GM19025 (cell line): ENCODE results near the gene SPAG7.
A peak's percentile ranks its signal among the peaks of the same experiment; 100 is the strongest.

ENCODE experiments used
- ATAC-seq: cut with Tn5 transposase; IDR thresholded peaks from one replicate; pipeline ENCODE4 v1.9.1; 2021; ENCODE audit warnings: mild to moderate bottlenecking, low read depth, moderate library complexity; ENCODE audit not compliant: unreplicated experiment

The SPAG7 gene

DNA sequence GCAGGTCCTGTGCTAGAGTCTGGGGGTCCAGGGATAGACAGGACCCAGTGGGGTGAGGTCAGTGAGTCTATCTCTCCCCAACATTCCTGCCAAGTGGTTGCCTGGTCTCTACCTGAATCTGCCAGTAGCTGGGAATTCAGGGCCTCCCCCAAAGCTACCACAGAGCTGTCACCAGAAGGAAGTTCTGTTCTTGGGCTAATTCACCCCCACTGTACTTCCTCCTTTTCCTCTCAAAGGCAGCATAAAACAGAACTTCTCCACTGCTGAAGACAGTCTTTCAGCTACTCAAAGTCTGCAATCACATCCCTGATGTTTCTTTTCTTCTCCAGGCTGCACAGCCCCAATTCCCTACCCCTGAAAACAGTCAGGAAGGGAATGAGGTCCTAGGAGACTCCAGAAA lies 11.1 kb upstream of the SPAG7 start:
- ATAC-seq, result no peak

DNA sequence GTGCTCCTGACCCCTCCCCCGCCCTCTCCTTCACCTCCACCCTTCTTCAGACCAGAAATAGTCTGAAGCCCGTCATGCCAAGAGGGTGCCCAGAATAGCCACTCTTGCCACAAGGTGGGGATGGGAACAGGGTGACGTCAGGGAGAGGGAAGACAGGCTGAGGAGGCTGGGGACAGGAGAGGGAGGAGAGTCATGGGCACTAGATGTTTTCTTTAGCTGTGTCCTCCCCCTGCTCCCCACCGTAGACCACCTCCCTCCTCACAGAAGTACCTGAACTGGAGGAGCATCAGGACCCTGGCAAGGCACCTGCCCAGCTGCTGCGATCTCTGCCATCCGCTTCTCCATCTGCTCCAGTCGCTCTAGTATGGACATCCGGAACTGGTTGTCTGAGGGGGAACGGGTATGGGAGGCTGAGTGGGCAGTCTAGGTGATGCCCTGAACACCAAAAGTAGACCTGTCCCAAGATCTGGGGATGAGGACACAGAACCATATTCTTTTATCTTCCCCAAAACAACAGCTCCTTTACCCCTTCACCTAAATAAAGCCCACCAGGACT lies 6.6 kb upstream of the SPAG7 start:
- ATAC-seq, result no peak

DNA sequence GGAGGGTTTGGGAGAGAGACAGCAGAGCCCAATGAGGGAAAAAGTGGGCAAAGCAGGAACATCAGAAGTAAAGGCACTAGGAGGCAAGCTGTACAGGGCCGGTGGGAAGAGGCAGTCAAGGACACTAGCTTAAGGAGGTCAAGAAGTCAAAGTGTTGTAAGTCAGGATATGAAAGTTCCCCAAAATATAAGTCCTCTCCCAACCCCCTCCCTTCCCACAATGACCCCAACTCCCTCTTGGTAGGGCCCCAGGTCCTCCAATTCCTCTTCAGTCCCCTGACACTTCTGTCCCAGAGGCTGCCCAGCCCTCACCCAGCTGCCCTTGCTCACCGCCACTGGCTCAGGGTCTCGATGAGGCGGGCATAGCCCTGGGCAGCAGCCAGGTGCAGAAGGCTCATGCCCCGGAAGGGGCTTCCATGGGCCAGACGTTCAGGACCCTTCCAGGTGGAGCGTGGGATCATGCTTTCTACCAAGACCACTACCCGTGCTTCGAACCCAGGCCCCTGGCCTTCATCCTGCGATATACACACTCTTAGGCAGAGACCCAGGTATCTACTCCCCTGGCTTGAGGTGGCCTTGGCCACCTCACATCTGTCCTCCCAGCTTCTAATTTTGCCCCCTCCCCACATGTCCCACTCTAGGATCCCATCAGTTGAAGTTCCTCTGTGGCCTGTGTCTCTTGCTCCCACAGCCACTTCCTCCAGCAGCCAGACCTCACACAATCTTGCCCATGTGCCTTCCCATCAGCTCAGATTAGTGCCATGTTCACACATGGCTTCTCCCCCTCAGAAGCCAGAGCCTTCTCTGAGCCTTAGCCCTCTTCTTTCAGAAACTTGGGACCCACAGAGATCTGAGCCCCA lies 5.9 kb upstream of the SPAG7 start:
- ATAC-seq, result no peak

DNA sequence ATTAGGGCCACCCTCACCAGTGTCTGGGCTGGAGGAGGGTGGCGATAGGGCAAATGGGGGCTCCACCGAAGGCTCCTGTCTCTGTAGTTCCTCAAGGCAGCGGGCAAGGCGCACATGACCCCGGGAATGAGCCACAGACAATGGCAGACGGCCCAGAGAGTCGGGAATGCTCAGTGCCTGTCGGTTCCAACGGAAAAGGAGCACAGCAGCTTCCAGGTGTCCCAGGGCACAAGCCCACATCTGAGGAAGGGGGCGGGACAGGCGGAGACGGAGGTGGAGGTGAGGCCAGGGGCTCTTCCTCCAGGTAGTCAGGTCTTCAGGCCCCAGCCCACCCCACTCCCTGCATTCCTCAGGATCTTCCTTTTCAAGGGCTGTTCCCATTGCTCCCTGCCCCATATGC lies 5.1 kb upstream of the SPAG7 start:
- no peak for ATAC-seq

DNA sequence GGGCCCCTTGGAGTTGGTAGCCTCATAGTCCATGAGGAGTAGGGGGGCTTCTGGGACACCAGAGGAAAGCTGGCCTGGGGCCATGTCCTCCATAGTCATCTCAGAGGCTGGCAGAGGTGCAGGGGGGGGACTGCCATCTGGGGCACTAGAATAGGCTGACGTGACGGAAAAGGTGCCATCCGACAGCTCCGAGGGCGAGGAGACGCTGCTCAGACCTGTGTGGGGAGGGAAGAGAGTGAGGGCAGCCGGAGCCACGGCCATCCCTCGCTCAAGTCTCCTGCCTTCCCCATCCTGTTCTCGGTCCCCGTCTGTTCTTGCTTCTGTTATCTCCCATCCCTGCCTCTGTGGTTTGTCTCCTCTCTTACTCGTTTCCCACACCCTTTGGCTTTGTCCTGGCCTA lies 4.7 kb upstream of the SPAG7 start:
- no peak for ATAC-seq

DNA sequence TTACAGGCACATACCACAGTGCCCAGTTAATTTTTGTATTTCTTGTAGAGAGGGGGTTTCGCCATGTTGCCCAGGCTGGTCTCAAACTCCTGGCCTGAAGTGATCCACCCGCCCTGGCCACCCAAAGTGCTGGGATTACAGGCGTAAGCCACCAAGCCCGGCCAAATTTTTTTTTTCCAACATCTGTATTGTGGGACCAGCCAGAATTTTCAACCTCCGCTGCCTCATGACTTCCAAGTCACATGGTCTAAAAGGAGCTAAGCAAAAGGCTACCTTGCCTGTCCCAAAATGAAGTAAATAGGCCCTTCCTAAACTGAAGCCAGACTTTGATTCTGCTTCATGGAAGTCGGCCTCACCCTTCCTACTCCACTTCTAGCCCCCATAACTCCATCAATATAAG lies 4.2 kb upstream of the SPAG7 start:
- no peak for ATAC-seq

DNA sequence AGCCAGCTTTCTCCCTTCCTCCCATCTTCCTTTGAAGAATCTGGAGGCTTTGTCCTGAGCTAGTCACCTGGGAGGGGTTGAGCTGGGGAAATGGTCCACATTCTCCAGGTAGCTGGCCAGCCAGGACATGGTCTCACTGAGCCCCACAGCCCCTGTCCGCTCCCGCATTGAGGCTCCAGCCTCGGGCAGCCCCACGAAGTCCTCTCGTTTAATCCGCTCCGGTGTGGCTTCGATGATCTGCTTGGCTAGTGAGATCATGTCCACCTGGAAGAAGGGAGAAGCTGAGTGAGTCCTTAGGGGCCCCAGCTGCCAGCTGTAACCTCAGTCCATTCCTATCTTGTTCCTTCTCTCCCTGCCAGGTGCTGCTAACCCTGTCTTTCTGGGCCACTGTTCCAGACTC lies 2.7 kb upstream of the SPAG7 start:
- ATAC-seq, result no peak

DNA sequence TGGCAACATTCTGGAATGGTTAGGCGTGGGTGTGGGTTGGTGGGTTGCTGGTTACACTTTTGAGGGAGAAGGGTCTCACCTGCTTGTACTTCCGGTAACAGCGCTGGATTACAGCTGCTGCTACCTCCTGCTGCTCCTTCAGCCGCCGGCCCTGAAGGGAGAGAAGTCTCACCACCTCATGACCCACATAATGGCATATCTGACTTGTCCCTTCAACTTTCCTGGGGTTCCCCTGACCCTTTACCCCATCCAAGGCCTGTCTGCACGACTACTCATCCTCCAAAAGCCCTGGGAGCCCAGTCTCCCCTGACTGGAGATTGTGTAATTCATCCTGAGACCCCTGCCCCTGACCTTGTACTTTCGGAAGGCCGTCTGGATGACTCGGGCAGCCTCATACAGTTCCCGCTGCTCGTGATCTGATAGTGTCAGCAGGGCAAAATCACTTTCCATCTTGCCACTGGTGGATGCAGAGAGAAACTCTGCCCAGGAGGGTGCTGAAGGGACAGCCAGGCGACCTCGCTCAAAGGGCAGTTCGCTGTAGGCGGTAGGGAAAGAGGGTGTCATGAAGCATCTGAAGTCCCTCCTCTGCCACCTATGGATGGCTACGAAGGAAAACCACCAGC lies 2.0 kb upstream of the SPAG7 start:
- ATAC-seq, result no peak

DNA sequence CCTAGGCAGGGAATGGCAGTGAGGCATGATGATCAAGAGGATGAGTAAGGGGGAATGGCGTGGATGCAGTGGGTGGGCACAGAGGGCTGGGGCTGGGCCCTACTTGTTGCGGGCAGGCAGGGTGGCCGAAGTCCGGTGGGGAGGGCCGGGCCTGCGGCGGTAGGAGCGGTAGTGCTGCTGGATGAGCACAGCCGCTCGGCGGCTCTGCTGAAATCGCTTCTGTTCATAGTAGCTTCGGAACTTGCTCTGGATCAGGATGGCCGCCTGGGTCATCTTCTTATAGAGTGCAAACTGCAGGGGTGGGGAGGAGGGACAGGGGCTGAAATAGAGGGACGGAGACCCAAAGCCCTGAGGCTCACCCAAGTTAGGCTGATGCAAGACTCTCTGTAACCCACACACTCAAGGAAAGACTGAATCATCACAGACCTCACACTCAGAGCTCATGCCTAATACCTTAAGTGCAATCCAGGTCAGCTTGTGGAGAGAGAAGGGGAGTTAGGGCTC lies 1.5 kb upstream of the SPAG7 start:
- no peak for ATAC-seq

DNA sequence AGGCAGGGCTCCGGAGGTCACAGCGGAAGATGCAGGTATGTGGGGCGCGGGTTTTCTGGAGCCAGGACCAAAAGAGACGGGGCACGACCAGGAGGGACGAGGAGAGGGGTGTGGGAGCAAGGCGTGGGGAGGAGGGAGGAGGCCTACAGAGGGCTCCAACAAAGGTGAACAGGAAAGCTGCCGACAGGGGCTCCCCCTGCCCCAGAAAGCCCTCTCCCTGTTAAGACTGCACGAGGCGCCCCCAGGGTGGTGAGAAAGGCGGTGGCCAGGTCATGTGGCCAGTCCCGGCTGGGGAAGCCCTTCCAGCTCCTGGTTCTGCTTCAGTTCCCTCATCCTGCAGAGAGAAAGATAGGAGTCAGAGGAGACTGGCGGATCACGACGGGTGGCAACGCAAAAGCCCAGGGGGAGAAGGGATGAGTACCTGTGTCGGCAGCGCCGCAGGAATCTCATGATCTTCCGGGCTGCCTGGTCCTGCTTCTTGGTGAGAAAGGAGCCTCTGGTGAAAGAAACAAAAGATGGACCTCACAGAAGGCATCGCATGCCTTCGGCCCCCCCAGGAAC lies 949 bp upstream of the SPAG7 start:
- ATAC-seq, result no peak

DNA sequence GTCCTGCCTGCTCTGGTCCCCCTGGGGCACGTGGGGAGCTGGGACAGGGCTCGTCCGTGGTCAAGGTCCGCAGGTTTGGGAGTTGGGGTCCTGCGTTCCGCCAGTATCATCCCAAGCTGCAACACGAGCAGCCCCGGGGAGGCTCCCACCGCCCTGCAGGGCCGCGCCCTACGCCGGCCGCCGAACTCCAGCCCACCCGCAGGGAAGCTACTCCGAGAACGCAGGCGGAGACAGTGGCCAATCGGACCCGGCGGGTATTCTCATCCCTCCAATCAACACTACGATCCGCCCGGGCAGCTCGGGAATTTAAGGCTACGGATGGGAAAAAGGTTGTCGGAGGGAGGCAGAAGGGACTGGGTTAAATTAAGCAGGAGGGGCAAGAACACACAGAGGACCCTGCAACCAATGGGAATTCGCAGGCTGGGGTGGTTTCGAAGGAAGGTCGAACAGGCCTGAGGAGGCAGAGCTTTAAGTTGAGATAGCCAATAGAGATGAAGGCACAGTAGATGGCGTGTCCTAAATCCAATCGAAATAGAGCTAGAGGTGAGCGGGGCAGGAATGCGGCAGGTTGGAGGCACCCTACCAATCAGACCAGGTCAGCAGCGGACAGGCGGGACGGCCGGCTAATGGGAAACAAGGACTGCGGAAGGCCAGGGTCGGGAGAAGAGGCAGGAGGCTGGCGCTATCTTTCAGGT lies 626 bp downstream of the SPAG7 start:
- ATAC-seq, result peak; percentile 76

DNA sequence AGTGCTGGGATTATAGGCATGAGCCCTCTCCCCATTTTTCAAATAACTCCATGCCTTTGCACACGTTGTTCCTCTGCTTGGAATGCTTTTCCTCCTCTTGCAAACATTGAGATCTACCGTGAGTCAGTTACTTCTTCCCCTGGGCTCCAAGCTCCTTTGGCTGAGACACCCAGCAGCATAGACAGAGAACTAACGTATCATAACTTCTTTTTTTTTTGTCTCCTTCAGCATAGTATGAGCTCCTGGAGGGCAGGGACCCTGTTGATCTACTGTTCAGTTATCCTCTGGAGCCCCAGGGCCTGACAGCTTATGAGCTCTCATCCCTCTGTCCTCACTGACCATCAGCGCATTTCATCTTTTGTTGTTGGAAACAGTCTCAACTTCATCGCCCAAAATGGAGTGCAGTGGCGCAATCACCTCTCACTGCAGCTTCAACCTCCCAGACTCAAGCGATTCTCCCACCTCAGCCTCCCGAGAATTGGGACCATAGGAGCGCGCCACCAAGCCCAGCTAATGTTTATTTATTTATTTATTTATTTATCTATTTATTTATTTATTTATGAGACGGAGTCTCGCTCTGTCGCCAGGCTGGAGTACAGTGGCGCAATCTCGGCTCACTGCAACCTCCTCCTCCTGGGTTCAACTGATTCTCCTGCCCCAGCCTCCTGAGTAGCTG lies 2.2 kb downstream of the SPAG7 start:
- ATAC-seq, result no peak

DNA sequence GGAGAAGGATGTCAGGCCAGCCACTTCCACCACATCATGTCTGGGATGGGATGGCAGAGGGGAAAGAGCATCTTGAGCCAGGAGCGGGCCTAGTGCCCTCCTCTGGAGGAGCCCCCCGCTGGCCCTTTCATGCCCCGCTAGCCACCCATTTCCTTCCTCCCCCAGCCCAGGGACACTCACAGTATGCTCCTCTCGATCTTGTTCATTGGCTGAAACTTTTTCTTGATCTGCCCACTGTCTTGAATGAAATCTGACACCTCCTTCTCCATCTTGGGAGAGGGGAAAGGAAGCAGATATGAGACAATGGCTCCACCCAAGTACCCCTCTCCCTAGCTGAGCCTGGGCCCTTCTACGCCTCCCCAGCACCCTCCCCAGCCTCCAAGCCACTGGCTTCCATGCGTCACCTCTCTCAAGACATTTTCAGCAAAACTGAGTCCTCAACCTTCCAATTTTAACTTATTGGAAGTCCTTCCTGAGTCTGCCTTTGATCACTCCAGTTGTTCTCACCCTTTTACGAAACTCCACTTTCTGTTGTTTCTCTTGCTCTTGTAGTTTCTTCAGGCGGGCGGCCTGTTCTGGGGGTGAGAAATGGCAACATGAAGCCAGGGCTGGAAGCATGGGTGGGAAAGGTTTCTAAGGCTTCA lies 7.2 kb downstream of the SPAG7 start:
- no peak for ATAC-seq

DNA sequence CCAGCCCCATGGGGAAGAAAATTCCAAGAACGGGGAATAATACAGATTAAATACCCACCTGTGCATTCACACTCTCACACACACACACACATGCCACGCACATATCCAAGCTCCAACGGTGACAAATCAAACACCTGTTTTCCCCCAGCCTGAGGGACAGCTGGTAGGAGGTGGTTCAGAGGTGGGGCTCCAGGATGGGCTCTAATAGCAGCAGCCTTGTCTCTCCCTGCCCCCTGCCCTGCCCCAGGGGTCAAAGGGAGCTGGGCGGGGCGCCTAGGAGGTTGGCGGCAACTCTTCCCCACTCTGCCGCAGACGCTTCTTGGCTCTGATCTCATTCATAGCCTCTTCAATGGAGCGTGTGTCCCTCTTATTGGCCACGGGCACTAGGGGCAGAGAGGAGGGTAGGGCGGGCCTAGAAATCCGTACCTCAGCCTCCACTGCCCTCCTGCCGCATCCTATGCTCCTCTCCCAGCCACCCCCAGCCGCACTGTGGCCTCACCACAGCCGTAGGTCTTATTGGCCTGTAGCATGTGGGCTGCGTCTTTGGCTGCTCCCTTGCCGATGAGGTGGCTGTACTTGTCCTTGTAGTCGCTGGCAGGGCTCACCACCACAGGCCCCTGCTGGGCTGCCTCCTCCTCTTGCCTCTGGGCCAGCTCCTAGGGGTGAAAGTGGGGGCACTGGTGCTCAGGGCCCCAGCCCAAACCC lies 8.2 kb downstream of the SPAG7 start:
- no peak for ATAC-seq

DNA sequence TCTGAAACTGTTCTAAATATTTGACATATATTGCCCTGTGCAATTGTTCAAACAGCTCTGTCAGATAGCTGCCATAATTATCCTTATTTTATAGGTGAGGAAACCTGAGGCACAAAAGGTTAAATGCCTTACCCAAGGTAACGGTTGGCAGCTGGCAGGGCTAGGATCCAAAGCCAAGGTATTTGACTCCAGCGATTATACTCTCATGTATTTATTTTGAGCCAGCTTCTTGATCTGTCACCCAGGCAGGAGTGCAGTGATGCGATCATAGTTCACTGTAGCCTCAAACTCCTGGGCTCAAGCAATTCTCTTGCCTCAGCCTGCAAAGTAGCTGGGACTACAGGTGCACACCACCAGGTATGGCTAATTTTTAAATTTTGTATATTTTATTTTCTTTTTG lies 9.5 kb downstream of the SPAG7 start:
- ATAC-seq, result no peak

DNA sequence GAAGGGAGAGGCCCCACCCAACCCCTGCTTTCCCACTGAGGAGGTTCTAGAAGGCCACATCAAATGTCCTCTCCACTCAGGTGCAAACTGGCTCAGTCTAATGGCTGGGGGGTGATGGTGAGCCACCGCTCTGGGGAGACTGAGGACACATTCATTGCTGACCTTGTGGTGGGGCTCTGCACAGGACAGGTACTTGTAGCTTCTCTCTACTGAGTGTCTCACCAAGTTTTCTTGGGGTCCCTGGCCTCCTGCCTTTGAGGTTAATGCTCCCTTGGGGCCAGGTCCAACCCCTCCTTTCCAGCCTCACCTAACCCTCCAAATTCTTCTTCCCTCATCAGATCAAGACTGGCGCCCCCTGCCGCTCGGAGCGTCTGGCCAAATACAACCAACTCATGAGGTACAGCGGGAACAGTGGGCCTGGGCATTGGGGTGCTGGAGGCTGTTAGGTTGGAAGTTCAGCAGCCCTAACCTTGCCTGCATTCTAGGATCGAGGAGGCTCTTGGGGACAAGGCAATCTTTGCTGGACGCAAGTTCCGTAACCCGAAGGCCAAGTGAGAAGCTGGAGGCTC lies 11.0 kb downstream of the SPAG7 start:
- no peak for ATAC-seq

DNA sequence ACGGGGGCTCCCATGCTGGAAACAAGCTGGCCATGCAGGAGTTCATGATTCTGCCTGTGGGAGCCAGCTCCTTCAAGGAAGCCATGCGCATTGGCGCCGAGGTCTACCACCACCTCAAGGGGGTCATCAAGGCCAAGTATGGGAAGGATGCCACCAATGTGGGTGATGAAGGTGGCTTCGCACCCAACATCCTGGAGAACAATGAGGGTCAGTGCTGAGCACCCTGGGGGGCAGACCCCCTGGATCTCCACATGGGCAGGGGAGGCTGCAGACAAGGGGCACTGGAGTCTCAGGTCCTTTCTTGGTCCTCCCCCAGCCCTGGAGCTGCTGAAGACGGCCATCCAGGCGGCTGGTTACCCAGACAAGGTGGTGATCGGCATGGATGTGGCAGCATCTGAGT lies 12.5 kb downstream of the SPAG7 start:
- no peak for ATAC-seq

DNA sequence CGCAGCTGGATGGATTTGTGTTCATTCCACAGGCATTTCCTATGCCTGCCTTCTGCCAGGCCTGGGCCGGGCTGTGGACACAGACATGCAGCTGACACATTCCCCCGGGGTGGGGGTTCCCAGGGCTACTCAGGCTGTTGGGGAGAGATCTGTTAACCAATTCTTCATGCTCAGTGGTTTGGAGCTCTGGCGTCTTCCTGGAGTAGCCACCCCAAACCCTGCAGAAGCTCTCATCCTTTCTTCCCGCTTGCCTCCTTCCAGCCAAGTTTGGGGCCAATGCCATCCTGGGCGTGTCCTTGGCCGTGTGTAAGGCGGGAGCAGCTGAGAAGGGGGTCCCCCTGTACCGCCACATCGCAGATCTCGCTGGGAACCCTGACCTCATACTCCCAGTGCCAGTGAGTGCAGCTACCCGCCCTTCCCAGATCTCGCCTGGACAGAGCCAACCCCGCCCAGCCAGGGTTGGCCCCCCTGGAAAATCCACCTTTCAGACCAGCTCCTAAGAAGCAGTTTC lies 14.1 kb downstream of the SPAG7 start:
- no peak for ATAC-seq

DNA sequence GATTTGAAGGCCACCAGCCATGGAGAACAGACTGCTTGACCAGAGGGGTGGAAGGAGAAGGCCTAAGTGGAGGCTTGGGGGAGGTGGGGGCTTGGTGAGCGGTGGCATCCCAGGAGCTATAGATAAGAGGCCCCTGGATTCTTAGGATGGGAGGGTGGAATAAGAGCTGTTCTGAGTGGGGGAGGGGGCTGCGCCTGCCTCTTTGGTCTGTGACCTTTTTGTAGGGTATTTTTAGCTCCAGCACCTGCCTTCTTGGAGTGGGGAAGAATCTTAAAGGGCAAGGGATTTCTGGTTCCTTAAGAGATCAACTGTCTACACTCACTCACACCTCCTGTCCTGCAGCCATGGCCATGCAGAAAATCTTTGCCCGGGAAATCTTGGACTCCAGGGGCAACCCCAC lies 16.1 kb downstream of the SPAG7 start:
- ATAC-seq, result no peak
